OCI-LY1 (cell line): Measurements from ENCODE around the gene CTIF.

ENCODE experiments used
- H2AFZ ChIP-seq: fragments of 200-600 bp; sonication (generic), shearing (Covaris generic); 2 replicates; pipeline ENCODE4 v1.6.0; 2014; ENCODE audit warnings: antibody characterized with exemption, mild to moderate bottlenecking, low read length
- H3F3A ChIP-seq: fragments of 200-600 bp; sonication (generic), shearing (Covaris generic); 2 replicates; pipeline ENCODE4 v1.6.0; 2014; ENCODE audit warnings: mild to moderate bottlenecking, antibody characterized with exemption, low read length, moderate library complexity; ENCODE audit not compliant: insufficient read depth
- H3K27ac ChIP-seq: fragments of 200-600 bp; sonication (generic); 2 replicates; pipeline ENCODE4 v1.5.1; 2014; ENCODE audit warnings: low read length, mixed run types, mild to moderate bottlenecking, low read depth; ENCODE audit not compliant: poor library complexity, severe bottlenecking
- H3K27me3 ChIP-seq: fragments of 200-600 bp; sonication (generic); 2 replicates; pipeline ENCODE4 v1.6.0; 2014; ENCODE audit warnings: antibody characterized with exemption, mild to moderate bottlenecking, low read length, moderate library complexity; ENCODE audit not compliant: insufficient read depth
- H3K36me3 ChIP-seq: fragments of 200-600 bp; sonication (generic); 2 replicates; pipeline ENCODE4 v1.6.1; 2014; ENCODE audit warnings: mild to moderate bottlenecking, antibody characterized with exemption, low read length, moderate library complexity, mixed read lengths; ENCODE audit not compliant: insufficient read depth
- H3K4me1 ChIP-seq: fragments of 200-600 bp; sonication (generic); 2 replicates; pipeline ENCODE4 v1.5.1; 2014; ENCODE audit warnings: mild to moderate bottlenecking, low read length, moderate library complexity; ENCODE audit not compliant: insufficient read depth, severe bottlenecking
- H3K4me2 ChIP-seq: fragments of 200-600 bp; sonication (generic), shearing (Covaris generic); 2 replicates; pipeline ENCODE4 v1.6.1; 2014; ENCODE audit warnings: low read length
- H3K4me3 ChIP-seq: fragments of 200-600 bp; sonication (generic); 2 replicates; pipeline ENCODE4 v1.5.1; 2014; ENCODE audit warnings: low read length, low read depth, mild to moderate bottlenecking, mixed read lengths; ENCODE audit not compliant: poor library complexity, severe bottlenecking
- H3K79me2 ChIP-seq: fragments of 200-600 bp; shearing (Covaris generic); 2 replicates; pipeline ENCODE4 v1.6.1; 2016; ENCODE audit warnings: mixed run types, low read length, mixed read lengths; ENCODE audit not compliant: insufficient read depth
- H3K9ac ChIP-seq: fragments of 200-600 bp; sonication (generic), shearing (Covaris generic); 2 replicates; pipeline ENCODE4 v1.6.1; 2014; ENCODE audit warnings: mild to moderate bottlenecking, low read length, mixed read lengths
- H3K9me2 ChIP-seq: fragments of 200-600 bp; sonication (generic), shearing (Covaris generic); 2 replicates; pipeline ENCODE4 v1.6.1; 2014; ENCODE audit warnings: low read depth, mild to moderate bottlenecking, low read length, mixed read lengths
- H3K9me3 ChIP-seq: fragments of 200-600 bp; shearing (Covaris generic); 2 replicates; pipeline ENCODE4 v1.6.1; 2014; ENCODE audit warnings: low read length, mixed read lengths
- H4K20me1 ChIP-seq: fragments of 200-600 bp; sonication (generic), shearing (Covaris generic); 2 replicates; pipeline ENCODE4 v1.6.0; 2016; ENCODE audit warnings: mild to moderate bottlenecking, low read length; ENCODE audit not compliant: insufficient read depth
- CTCF ChIP-seq: fragments of 200-600 bp; sonication (generic), shearing (Covaris generic); IDR thresholded peaks from 2 replicates; pipeline ENCODE4 v1.5.1; 2017; ENCODE audit warnings: mild to moderate bottlenecking, antibody characterized with exemption, low read length, moderate library complexity, mixed read lengths
- EZH2 ChIP-seq: fragments of 200-600 bp; sonication (generic), shearing (Covaris generic); IDR thresholded peaks from 2 replicates; pipeline ENCODE4 v1.8.0; 2017; ENCODE audit warnings: borderline replicate concordance, mixed run types, mild to moderate bottlenecking, antibody characterized with exemption, low read length, moderate library complexity, mixed read lengths

Gene CTIF

GRCh38 chr18:48689548-48689947, 150.7 kb downstream of the CTIF start:
- H3K36me3 ChIP-seq: no peaks in the 10 kb centered on the region
- H3K4me1 ChIP-seq: no peaks in the 10 kb centered on the region
- no peaks in the 10 kb centered on the region for H3K79me2 ChIP-seq
- H3K4me3 ChIP-seq: no peak overlapping the region
- H3K9me3 ChIP-seq: no peaks in the 10 kb centered on the region
- no peak overlapping the region for H3K9ac ChIP-seq
- no peak overlapping the region for H2AFZ ChIP-seq
- no peak for TF ChIP-seq EZH2
- no peak for TF ChIP-seq CTCF
- no peaks in the 10 kb centered on the region for H3F3A ChIP-seq
- H3K9me2 ChIP-seq: no peaks in the 10 kb centered on the region
- H4K20me1 ChIP-seq: no peaks in the 10 kb centered on the region
- H3K27ac ChIP-seq: no peak overlapping the region
- no peaks in the 10 kb centered on the region for H3K27me3 ChIP-seq
- H3K4me2 ChIP-seq: no peak overlapping the region

DNA sequence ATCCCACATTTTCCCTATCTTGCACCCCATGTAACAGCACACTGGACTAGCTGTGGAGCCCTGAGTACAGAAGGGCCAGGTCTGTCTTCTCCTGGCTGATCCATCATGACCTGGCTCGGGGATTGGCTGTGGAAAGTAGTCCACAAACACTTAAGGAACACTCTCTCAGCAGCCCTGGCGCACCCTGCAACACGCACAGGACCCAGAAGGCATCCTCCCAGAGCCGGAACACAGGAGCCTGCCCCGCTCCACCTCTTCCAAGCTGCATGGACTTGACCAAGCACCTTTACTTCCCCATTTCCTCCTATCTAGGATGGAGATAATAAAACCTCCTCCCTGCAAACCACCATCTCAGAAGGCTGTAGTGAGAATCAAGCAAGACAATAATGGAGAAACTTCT, 151.7 kb downstream of the CTIF start:
- H3K4me3 ChIP-seq: no peak overlapping the region
- H3K79me2 ChIP-seq: no peaks in the 10 kb centered on the region
- no peaks in the 10 kb centered on the region; the same call in 1 of the 2 replicates for H3K27me3 ChIP-seq
- H3K9me3 ChIP-seq: no peaks in the 10 kb centered on the region
- no peaks in the 10 kb centered on the region for H3K9me2 ChIP-seq
- no peak overlapping the region for H3K4me2 ChIP-seq
- H3K27ac ChIP-seq: no peak overlapping the region
- no peak overlapping the region for H2AFZ ChIP-seq
- no peaks in the 10 kb centered on the region for H3F3A ChIP-seq
- no peaks in the 10 kb centered on the region for H3K36me3 ChIP-seq
- no peaks in the 10 kb centered on the region for H3K4me1 ChIP-seq
- H4K20me1 ChIP-seq: no peaks in the 10 kb centered on the region
- no peak overlapping the region for H3K9ac ChIP-seq
- TF ChIP-seq CTCF (no peak), EZH2 (no peak)

DNA sequence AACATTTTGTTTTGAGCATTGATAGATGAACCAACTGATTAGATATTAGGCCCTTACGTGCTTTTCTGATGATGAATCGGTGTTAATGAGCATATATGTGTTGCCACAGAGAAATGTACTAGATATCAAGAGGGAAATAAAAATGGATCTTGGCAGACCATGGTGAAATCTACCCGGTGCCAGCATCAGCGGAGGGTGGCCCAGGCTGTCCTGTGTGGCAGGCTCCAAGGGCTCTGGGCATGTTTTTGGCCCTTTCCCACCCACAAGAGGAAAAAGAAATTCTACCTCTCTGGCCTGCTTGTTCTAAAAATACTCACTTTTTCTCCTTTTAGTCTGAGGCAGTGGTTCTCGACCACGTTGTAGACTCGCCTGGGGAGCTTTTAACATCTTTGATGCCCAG, 154.2 kb downstream of the CTIF start:
- H3K36me3 ChIP-seq: no peaks in the 10 kb centered on the region
- H3K27ac ChIP-seq: no peak overlapping the region
- H3K79me2 ChIP-seq: no peaks in the 10 kb centered on the region
- no peak for TF ChIP-seq EZH2
- no peak for TF ChIP-seq CTCF
- no peak overlapping the region for H3K4me3 ChIP-seq
- H3K9me3 ChIP-seq: no peaks in the 10 kb centered on the region
- no peaks in the 10 kb centered on the region; the same call in 1 of the 2 replicates for H3K27me3 ChIP-seq
- no peaks in the 10 kb centered on the region for H3K4me1 ChIP-seq
- H3K4me2 ChIP-seq: no peak overlapping the region
- no peaks in the 10 kb centered on the region for H4K20me1 ChIP-seq
- no peak overlapping the region for H2AFZ ChIP-seq
- H3F3A ChIP-seq: no peaks in the 10 kb centered on the region
- H3K9me2 ChIP-seq: no peaks in the 10 kb centered on the region
- no peak overlapping the region for H3K9ac ChIP-seq
